Activated CD8-positive, alpha-beta T cell treated with anti-CD3 and anti-CD28 coated beads for 36 hours (primary cell): Measurements from ENCODE around the gene TNIP1. TPM values are rescaled to one million over a fixed set of nuclear protein-coding genes. Genes with fewer than 3 reads are reported as not detected.

Experiments
- ATAC-seq: fragments of 200-7000 bp; cut with Tn5 transposase; one replicate; pipeline ENCODE4 v1.10.0; 2021; ENCODE audit warnings: mild to moderate bottlenecking, moderate library complexity
- CTCF ChIA-PET: fragments of 350-600 bp; sonication (Branson Sonifier 250); formaldehyde crosslinking; loops from one replicate; lab custom pipeline; 2021; ENCODE audit warnings: antibody characterized with exemption; lab: Charles Lee
- POLR2A ChIA-PET: fragments of 350-600 bp; sonication (Branson Sonifier 250); formaldehyde crosslinking; loops from one replicate; lab custom pipeline; 2021; ENCODE audit warnings: antibody characterized with exemption; lab: Charles Lee
- DNase-seq: peaks from one replicate; pipeline ENCODE4 v3.0.0-alpha.2; 2020
- H3K27ac Mint-ChIP-seq: one replicate; pipeline ENCODE4 v1.8.0; 2021; ENCODE audit warnings: mild to moderate bottlenecking, mixed read lengths
- H3K27me3 Mint-ChIP-seq: one replicate; pipeline ENCODE4 v1.8.0; 2021; ENCODE audit warnings: mixed read lengths
- H3K36me3 Mint-ChIP-seq: one replicate; pipeline ENCODE4 v1.8.0; 2021; ENCODE audit warnings: low read depth, mixed read lengths
- H3K4me1 Mint-ChIP-seq: one replicate; pipeline ENCODE4 v1.8.0; 2021; ENCODE audit warnings: low read depth, mixed read lengths
- H3K4me3 Mint-ChIP-seq: one replicate; pipeline ENCODE4 v1.8.0; 2021; ENCODE audit warnings: mild to moderate bottlenecking, moderate library complexity, mixed read lengths
- H3K9me3 Mint-ChIP-seq: one replicate; pipeline ENCODE4 v1.8.0; 2021; ENCODE audit warnings: mixed read lengths
- CTCF ChIP-seq: fragments of 200-600 bp; IDR thresholded peaks from one replicate; pipeline ENCODE4 v1.8.0; 2022; ENCODE audit warnings: antibody characterized with exemption, mild to moderate bottlenecking
- intact Hi-C: fragments of 100-400 bp; cut with micrococcal nuclease; formaldehyde crosslinking; loops from one replicate; pipeline ENCODE4 v1.10.0; 2022
- total RNA-seq, 2 experiments: library from RNA; stranded (reverse); gene quantifications; one replicate each; pipeline ENCODE4 v1.2.3, GENCODE V29; 2021

TNIP1 gene
- total RNA-seq, 2 experiments from 2014 or later: 222 TPM

DNA sequence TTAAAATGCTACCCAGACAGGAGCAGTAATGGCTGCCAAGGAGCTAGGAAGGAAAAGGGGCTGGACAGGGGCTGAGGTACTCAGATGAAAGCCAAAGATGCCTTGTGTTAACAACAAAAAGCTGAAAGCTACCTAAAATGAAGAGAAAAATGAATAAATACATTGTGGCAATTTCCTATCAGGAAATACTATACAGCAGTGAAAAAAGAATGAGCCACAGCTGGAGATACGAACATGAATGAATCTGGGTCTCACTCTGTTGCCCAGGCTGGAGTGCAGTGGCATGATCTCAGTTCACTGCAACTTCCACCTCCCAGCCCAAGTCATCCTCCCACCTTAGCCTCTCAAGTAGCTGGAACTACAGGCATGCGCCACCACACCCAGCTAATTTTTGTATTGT lies 6.3 kb downstream of the TNIP1 start:
- Mint-ChIP-seq H3K4me1 (peaks cover 85% of the 10 kb centered on the region), H3K9me3 (no peaks in the 10 kb centered on the region), H3K27me3 (no peaks in the 10 kb centered on the region), H3K36me3 (peaks cover 74% of the 10 kb centered on the region), H3K4me3 (no peak overlapping the region), H3K27ac (peak overlapping the region; percentile 17)
- intact Hi-C loops: no loop called here
- POLR2A ChIA-PET: interaction anchor here (1.1 kb wide), 1 partner anchor 11 kb away, joined by 3 read pairs; no protein-coding TSS in a partner anchor
- DNase-seq: no peak
- TF ChIP-seq CTCF: no peak
- CTCF ChIA-PET: interaction anchor here (0.7 to 1.8 kb wide), 6 partner anchors 10 to 90 kb away, joined by 3 to 6 read pairs (median 4); no protein-coding TSS in a partner anchor
- ATAC-seq: no peak

- intact Hi-C loops: no loop called here
- ATAC-seq (no peak), DNase-seq (no peak)
- ChIA-PET POLR2A (interaction anchor here (2.6 kb wide), 1 partner anchor 16 kb away, joined by 8 read pairs; no protein-coding TSS in a partner anchor), CTCF (interaction anchor here (2.1 kb wide), 1 partner anchor 42 kb away, joined by 13 read pairs; no protein-coding TSS in a partner anchor)
- Mint-ChIP-seq H3K9me3 (no peaks in the 10 kb centered on the region), H3K36me3 (peaks cover 68% of the 10 kb centered on the region), H3K4me3 (no peak overlapping the region), H3K4me1 (peaks cover 89% of the 10 kb centered on the region), H3K27ac (no peak overlapping the region), H3K27me3 (no peaks in the 10 kb centered on the region)
- no peak for TF ChIP-seq CTCF
Measured at GRCh38 chr5:151073280-151073679, 7.6 kb downstream of the TNIP1 start.

DNA sequence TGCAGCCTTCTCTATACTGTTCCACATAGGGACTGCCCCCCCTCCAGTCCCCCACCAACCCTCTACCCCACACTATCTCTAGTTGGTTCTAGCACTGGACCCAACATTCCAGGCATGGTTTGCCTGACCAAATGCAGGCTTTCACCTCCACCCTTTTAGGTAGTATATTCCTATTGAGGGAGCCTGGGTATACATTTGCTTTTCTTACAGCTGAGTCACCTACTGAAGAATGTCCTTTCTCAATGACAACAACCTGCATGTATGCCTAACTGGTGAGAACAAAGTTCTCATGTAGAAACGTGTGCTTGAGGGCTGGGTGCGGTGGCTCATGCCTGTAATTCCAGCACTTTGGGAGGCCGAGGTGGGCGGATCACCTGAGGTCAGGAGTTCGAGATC lies 8.2 kb downstream of the TNIP1 start:
- intact Hi-C loops: no loop called here
- no peak for TF ChIP-seq CTCF
- H3K4me1 Mint-ChIP-seq: peaks cover 89% of the 10 kb centered on the region
- peak overlapping the region; percentile 48 for H3K27ac Mint-ChIP-seq
- ChIA-PET CTCF (interaction anchor here (0.9 to 2.1 kb wide), 7 partner anchors 14 to 93 kb away, joined by 3 to 13 read pairs (median 7); no protein-coding TSS in a partner anchor), POLR2A (interaction anchor here (1.2 to 2.6 kb wide), 4 partner anchors 9 to 27 kb away, joined by 4 to 8 read pairs (median 6); no protein-coding TSS in a partner anchor)
- no peaks in the 10 kb centered on the region for H3K9me3 Mint-ChIP-seq
- H3K4me3 Mint-ChIP-seq: no peak overlapping the region
- no peaks in the 10 kb centered on the region for H3K27me3 Mint-ChIP-seq
- DNase-seq (no peak), ATAC-seq (no peak)
- H3K36me3 Mint-ChIP-seq: peaks cover 68% of the 10 kb centered on the region

GRCh38 chr5:151071848-151072629 lies 8.8 kb downstream of the TNIP1 start:
- peaks cover 89% of the 10 kb centered on the region for H3K4me1 Mint-ChIP-seq
- intact Hi-C loops: no loop called here
- peak overlapping the region; percentile 48 for H3K27ac Mint-ChIP-seq
- no peaks in the 10 kb centered on the region for H3K27me3 Mint-ChIP-seq
- H3K4me3 Mint-ChIP-seq: no peak overlapping the region
- H3K36me3 Mint-ChIP-seq: peaks cover 68% of the 10 kb centered on the region
- DNase-seq: no peak
- POLR2A ChIA-PET: interaction anchor here (0.7 to 2.6 kb wide), 6 partner anchors 9 to 27 kb away, joined by 3 to 8 read pairs (median 5); no protein-coding TSS in a partner anchor
- ATAC-seq: no peak
- no peaks in the 10 kb centered on the region for H3K9me3 Mint-ChIP-seq
- TF ChIP-seq CTCF: no peak
- CTCF ChIA-PET: interaction anchor here (0.9 to 2.1 kb wide), 10 partner anchors 11 to 167 kb away, joined by 3 to 13 read pairs (median 4); no protein-coding TSS in a partner anchor
